DOHH2 (cell line): ENCODE results near the gene KRTAP9-7.

Experiments used
- H3F3A ChIP-seq: fragments of 200-600 bp; sonication (generic), shearing (Covaris generic); 2 replicates; pipeline ENCODE4 v1.6.0; 2016; ENCODE audit warnings: antibody characterized with exemption, mild to moderate bottlenecking; ENCODE audit not compliant: control insufficient read depth, insufficient read depth
- H3K27ac ChIP-seq: fragments of 200-600 bp; sonication (generic); 2 replicates; pipeline ENCODE4 v1.5.1; 2014; ENCODE audit warnings: low read depth, mild to moderate bottlenecking, low read length, moderate library complexity
- H3K27me3 ChIP-seq: fragments of 200-600 bp; sonication (generic); 2 replicates; pipeline ENCODE4 v1.6.1; 2014; ENCODE audit warnings: mild to moderate bottlenecking, low read length, mixed read lengths; ENCODE audit not compliant: control insufficient read depth
- H3K36me3 ChIP-seq: fragments of 200-600 bp; sonication (generic); 2 replicates; pipeline ENCODE4 v1.6.1; 2014; ENCODE audit warnings: mild to moderate bottlenecking, low read length, moderate library complexity, mixed read lengths; ENCODE audit not compliant: control insufficient read depth
- H3K4me1 ChIP-seq: fragments of 200-600 bp; sonication (generic); 2 replicates; pipeline ENCODE4 v1.6.1; 2014; ENCODE audit warnings: mild to moderate bottlenecking, low read length, mixed read lengths; ENCODE audit not compliant: control insufficient read depth
- H3K4me2 ChIP-seq: fragments of 200-600 bp; sonication (generic); 2 replicates; pipeline ENCODE4 v1.6.0; 2014; ENCODE audit warnings: mild to moderate bottlenecking, low read length, moderate library complexity
- H3K4me3 ChIP-seq: fragments of 200-600 bp; sonication (generic); 2 replicates; pipeline ENCODE4 v1.5.1; 2014; ENCODE audit warnings: mild to moderate bottlenecking, low read length, mixed read lengths
- H3K79me2 ChIP-seq: fragments of 200-600 bp; sonication (generic); 2 replicates; pipeline ENCODE4 v1.6.1; 2014; ENCODE audit warnings: mild to moderate bottlenecking, low read length, mixed read lengths; ENCODE audit not compliant: control insufficient read depth
- H3K9me2 ChIP-seq: fragments of 200-600 bp; sonication (generic); replicated peaks from 2 replicates; pipeline ENCODE4 v1.6.1; 2014; ENCODE audit warnings: mild to moderate bottlenecking, low read length, mixed read lengths; ENCODE audit not compliant: control insufficient read depth
- H3K9me3 ChIP-seq: fragments of 200-600 bp; sonication (generic); 2 replicates; pipeline ENCODE4 v1.6.1; 2014; ENCODE audit warnings: antibody characterized with exemption, low read length, mixed read lengths; ENCODE audit not compliant: control insufficient read depth, insufficient read depth
- H4K20me1 ChIP-seq: fragments of 200-600 bp; sonication (generic); 2 replicates; pipeline ENCODE4 v1.6.0; 2014; ENCODE audit warnings: low read depth, mild to moderate bottlenecking, antibody characterized with exemption, low read length, moderate library complexity; ENCODE audit not compliant: control insufficient read depth, insufficient read depth
- CTCF ChIP-seq: fragments of 200-600 bp; sonication (generic); IDR thresholded peaks from one replicate; pipeline ENCODE4 v1.5.1; 2014; ENCODE audit warnings: antibody characterized with exemption, mild to moderate bottlenecking, low read depth, low read length; ENCODE audit not compliant: poor library complexity, severe bottlenecking
- EZH2phosphoT487 ChIP-seq: fragments of 200-600 bp; sonication (generic); IDR thresholded peaks from 2 replicates; pipeline ENCODE4 v1.6.1; 2017; ENCODE audit warnings: borderline replicate concordance, mild to moderate bottlenecking, antibody characterized with exemption, low read length, moderate library complexity, mixed read lengths

Gene KRTAP9-7

GRCh38 chr17:41284043-41284442 lies 8.5 kb downstream of the KRTAP9-7 start:
- Histone ChIP-seq H3K9me3 (no peaks in the 10 kb centered on the region), H3K9me2 (no peaks in the 10 kb centered on the region), H3K27ac (no peak overlapping the region), H3K4me3 (no peak overlapping the region), H4K20me1 (no peaks in the 10 kb centered on the region), H3F3A (no peaks in the 10 kb centered on the region), H3K79me2 (no peaks in the 10 kb centered on the region), H3K27me3 (peaks cover 14% of the 10 kb centered on the region), H3K4me2 (no peak overlapping the region), H3K4me1 (no peaks in the 10 kb centered on the region), H3K36me3 (no peaks in the 10 kb centered on the region)
- TF ChIP-seq EZH2phosphoT487 (no peak), CTCF (no peak)

- no peak overlapping the region for H3K4me3 ChIP-seq
- no peaks in the 10 kb centered on the region for H3K79me2 ChIP-seq
- no peak overlapping the region for H3K27ac ChIP-seq
- no peaks in the 10 kb centered on the region for H3K4me1 ChIP-seq
- H3K9me2 ChIP-seq: no peaks in the 10 kb centered on the region
- peaks cover 14% of the 10 kb centered on the region for H3K27me3 ChIP-seq
- no peaks in the 10 kb centered on the region for H3K36me3 ChIP-seq
- H4K20me1 ChIP-seq: no peaks in the 10 kb centered on the region
- TF ChIP-seq EZH2phosphoT487 (no peak), CTCF (no peak)
- H3K4me2 ChIP-seq: no peak overlapping the region
- no peaks in the 10 kb centered on the region for H3K9me3 ChIP-seq
- H3F3A ChIP-seq: no peaks in the 10 kb centered on the region
These were observed 9.0 kb downstream of the KRTAP9-7 start for GRCh38 chr17:41284546-41284945.

GRCh38 chr17:41287050-41287449 lies 11.6 kb downstream of the KRTAP9-7 start:
- Histone ChIP-seq H3K27ac (no peak overlapping the region), H3K79me2 (no peaks in the 10 kb centered on the region), H3K4me1 (no peaks in the 10 kb centered on the region), H3K4me2 (no peak overlapping the region), H3K4me3 (no peak overlapping the region), H3K36me3 (no peaks in the 10 kb centered on the region), H3K9me2 (no peaks in the 10 kb centered on the region), H3F3A (no peaks in the 10 kb centered on the region), H3K9me3 (no peaks in the 10 kb centered on the region), H4K20me1 (no peaks in the 10 kb centered on the region), H3K27me3 (peaks cover 13% of the 10 kb centered on the region)
- no peak for TF ChIP-seq EZH2phosphoT487
- TF ChIP-seq CTCF: no peak

GRCh38 chr17:41294016-41294415 lies 18.5 kb downstream of the KRTAP9-7 start:
- Histone ChIP-seq H3K27ac (no peak overlapping the region), H3K79me2 (no peaks in the 10 kb centered on the region), H3K4me2 (no peak overlapping the region), H3K27me3 (no peaks in the 10 kb centered on the region), H3K4me1 (peaks cover 8% of the 10 kb centered on the region), H3K9me2 (no peaks in the 10 kb centered on the region), H3K4me3 (no peak overlapping the region), H4K20me1 (no peaks in the 10 kb centered on the region), H3K9me3 (no peaks in the 10 kb centered on the region), H3F3A (no peaks in the 10 kb centered on the region), H3K36me3 (no peaks in the 10 kb centered on the region)
- TF ChIP-seq CTCF (no peak), EZH2phosphoT487 (no peak)
